ENCODE results near the gene INSIG2. TPM values are rescaled to one million over a fixed set of nuclear protein-coding genes. Genes with fewer than 3 reads are reported as not detected.
A peak's percentile ranks its signal among the peaks of the same experiment; 100 is the strongest.

Gene INSIG2
- total and polyA plus RNA-seq, 9 of the 15 experiments (the other 6 are each of a cell fraction or from before 2014, with no cell fraction given): 1.5 to 34.2 (median 6.4) TPM

DNA sequence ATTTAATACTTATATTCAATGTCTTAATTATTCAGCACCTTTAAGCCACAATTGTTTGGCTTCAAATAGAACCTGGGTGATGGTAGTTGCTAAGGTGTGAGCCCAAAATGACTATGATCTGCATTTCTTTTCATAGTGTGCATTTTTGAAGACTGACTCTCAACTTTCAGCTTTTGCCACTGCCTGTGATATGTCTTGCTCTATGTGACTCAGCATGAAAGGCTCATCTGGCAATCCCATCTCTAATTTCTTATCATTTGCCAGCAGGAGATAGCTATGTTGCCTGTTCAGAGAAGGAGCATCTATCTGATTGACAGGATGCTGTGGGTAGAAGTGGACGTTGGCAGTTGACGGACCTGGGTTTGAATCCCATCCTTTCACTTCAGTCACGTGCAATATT is 39.9 kb upstream of the INSIG2 start:
- no TSS peak for BruUV-seq (replicated peaks)
- Histone ChIP-seq H3K4me1 (replicated peaks in 1 of 2; ENCODE audit: control insufficient read depth in 2 of 2, insufficient read depth in 2 of 2, low read length in 2 of 2) (no peaks in the 10 kb centered on the region), H3K27me3 (ENCODE audit: control insufficient read depth in 2 of 2, insufficient read depth in 2 of 2, low read length in 2 of 2) (peaks cover 0 to 7% of the 10 kb centered on the region in 2 experiments; a peak in 1 of 5 replicates), H3K79me2 (ENCODE audit: control insufficient read depth, insufficient read depth, low read length) (no peaks in the 10 kb centered on the region), H3K27ac (ENCODE audit: extremely low read depth, low read depth, low read length) (no peak overlapping the region), H3K4me3 (no peak overlapping the region), H3K4me2 (ENCODE audit: insufficient read depth, low read length) (no peak overlapping the region), H2AFZ (ENCODE audit: low read depth, low read length) (no peak overlapping the region), H3K36me3 (ENCODE audit: control insufficient read depth, insufficient read depth, low read length) (no peaks in the 10 kb centered on the region), H3K9me3 (replicated peaks; ENCODE audit: control insufficient read depth, insufficient read depth, low read depth, low read length) (no peaks in the 10 kb centered on the region), H3K9ac (ENCODE audit: insufficient read depth in 1 of 2, low read depth in 2 of 2, low read length in 2 of 2) (no peak overlapping the region), H4K20me1 (replicated peaks; ENCODE audit: control insufficient read depth, insufficient read depth, low read length) (no peaks in the 10 kb centered on the region), H3K9me1 (ENCODE audit: control insufficient read depth, insufficient read depth, low read length) (no peaks in the 10 kb centered on the region)
- no peak for ATAC-seq
- in situ Hi-C loops (cut with MboI): no loop called here
- ChIA-PET POLR2A (no interaction called here), CTCF (ENCODE audit: low intra/inter-chr PET ratio) (no interaction called here)
- no peak for DNase-seq (ENCODE audit: extremely low read depth in 1 of 4, low spot score in 3 of 4)
- TF ChIP-seq NFE2 (IDR thresholded peaks at IDR 0.05; ENCODE audit: low read depth) (0 out of 2 replicates have a peak, but pooled peaks have one; percentile 28), ZBTB7A (IDR thresholded peaks at IDR 0.05; ENCODE audit: borderline replicate concordance, control insufficient read depth, low read depth, low read length) (no peak), IRF2 (CRISPR knock-in tag; IDR thresholded peaks at IDR 0.05) (no peak), ZNF764 (CRISPR knock-in tag; IDR thresholded peaks at IDR 0.05; ENCODE audit: low read depth) (no peak)
- TF ChIP-seq, protein P1, sequence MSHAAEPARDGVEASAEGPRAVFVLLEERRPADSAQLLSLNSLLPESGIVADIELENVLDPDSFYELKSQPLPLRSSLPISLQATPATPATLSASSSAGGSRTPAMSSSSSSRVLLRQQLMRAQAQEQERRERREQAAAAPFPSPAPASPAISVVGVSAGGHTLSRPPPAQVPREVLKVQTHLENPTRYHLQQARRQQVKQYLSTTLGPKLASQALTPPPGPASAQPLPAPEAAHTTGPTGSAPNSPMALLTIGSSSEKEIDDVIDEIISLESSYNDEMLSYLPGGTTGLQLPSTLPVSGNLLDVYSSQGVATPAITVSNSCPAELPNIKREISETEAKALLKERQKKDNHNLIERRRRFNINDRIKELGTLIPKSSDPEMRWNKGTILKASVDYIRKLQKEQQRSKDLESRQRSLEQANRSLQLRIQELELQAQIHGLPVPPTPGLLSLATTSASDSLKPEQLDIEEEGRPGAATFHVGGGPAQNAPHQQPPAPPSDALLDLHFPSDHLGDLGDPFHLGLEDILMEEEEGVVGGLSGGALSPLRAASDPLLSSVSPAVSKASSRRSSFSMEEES (CRISPR knock-in tag; IDR thresholded peaks at IDR 0.05): 0 out of 2 replicates have a peak, but pooled peaks have one; percentile 5
- TF ChIP-seq, protein P2, sequence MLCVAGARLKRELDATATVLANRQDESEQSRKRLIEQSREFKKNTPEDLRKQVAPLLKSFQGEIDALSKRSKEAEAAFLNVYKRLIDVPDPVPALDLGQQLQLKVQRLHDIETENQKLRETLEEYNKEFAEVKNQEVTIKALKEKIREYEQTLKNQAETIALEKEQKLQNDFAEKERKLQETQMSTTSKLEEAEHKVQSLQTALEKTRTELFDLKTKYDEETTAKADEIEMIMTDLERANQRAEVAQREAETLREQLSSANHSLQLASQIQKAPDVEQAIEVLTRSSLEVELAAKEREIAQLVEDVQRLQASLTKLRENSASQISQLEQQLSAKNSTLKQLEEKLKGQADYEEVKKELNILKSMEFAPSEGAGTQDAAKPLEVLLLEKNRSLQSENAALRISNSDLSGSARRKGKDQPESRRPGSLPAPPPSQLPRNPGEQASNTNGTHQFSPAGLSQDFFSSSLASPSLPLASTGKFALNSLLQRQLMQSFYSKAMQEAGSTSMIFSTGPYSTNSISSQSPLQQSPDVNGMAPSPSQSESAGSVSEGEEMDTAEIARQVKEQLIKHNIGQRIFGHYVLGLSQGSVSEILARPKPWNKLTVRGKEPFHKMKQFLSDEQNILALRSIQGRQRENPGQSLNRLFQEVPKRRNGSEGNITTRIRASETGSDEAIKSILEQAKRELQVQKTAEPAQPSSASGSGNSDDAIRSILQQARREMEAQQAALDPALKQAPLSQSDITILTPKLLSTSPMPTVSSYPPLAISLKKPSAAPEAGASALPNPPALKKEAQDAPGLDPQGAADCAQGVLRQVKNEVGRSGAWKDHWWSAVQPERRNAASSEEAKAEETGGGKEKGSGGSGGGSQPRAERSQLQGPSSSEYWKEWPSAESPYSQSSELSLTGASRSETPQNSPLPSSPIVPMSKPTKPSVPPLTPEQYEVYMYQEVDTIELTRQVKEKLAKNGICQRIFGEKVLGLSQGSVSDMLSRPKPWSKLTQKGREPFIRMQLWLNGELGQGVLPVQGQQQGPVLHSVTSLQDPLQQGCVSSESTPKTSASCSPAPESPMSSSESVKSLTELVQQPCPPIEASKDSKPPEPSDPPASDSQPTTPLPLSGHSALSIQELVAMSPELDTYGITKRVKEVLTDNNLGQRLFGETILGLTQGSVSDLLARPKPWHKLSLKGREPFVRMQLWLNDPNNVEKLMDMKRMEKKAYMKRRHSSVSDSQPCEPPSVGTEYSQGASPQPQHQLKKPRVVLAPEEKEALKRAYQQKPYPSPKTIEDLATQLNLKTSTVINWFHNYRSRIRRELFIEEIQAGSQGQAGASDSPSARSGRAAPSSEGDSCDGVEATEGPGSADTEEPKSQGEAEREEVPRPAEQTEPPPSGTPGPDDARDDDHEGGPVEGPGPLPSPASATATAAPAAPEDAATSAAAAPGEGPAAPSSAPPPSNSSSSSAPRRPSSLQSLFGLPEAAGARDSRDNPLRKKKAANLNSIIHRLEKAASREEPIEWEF (CRISPR knock-in tag; IDR thresholded peaks at IDR 0.05): no peak
- intact Hi-C loops (cut with micrococcal nuclease): loop anchor here (5.0 kb wide), 1 partner anchor 154 kb away; no protein-coding TSS in a partner anchor
- FAIRE-seq: no peak
- WGBS (ENCODE audit: insufficient coverage, low coverage, missing lambda C conversion rate): 0% methylated on average over 3 of the region's 3 CpGs
